HepG2 (cell line): ENCODE data around the gene MT4. TPM values are rescaled to one million over a fixed set of nuclear protein-coding genes. Genes with fewer than 3 reads are reported as not detected.

Experiments used
- ARNT2 ChIP-seq: sonication (generic); formaldehyde crosslinking; IDR thresholded peaks from 2 replicates; pipeline ENCODE4 v1.8.0; 2022; ENCODE audit warnings: mild to moderate bottlenecking, low read depth, missing genetic modification reagents, moderate library complexity
- ETV5 ChIP-seq: IDR thresholded peaks from 2 replicates; pipeline ENCODE4 v1.6.1; 2018; ENCODE audit warnings: missing biosample characterization, missing genetic modification reagents, inconsistent platforms, borderline replicate concordance
- HIVEP1 ChIP-seq: sonication (generic); formaldehyde crosslinking; IDR thresholded peaks from 2 replicates; pipeline ENCODE4 v1.4.0; 2020; ENCODE audit warnings: mild to moderate bottlenecking, missing genetic modification reagents
- JUN ChIP-seq: sonication (generic); formaldehyde crosslinking; IDR thresholded peaks from 2 replicates; pipeline ENCODE4 v1.4.0; 2020; ENCODE audit warnings: mild to moderate bottlenecking, missing genetic modification reagents
- KAT2B ChIP-seq: fragments of 150-350 bp; IDR thresholded peaks from 2 replicates; pipeline ENCODE4 v1.6.1; 2014; ENCODE audit warnings: low read depth, low read length, borderline replicate concordance
- KAT8 ChIP-seq: IDR thresholded peaks from 2 replicates; pipeline ENCODE4 v1.6.1; 2016; ENCODE audit warnings: missing genetic modification reagents, missing compliant biosample characterization
- MIER3 ChIP-seq: IDR thresholded peaks from 2 replicates; pipeline ENCODE4 v1.6.1; 2016; ENCODE audit warnings: missing compliant biosample characterization, borderline replicate concordance
- NFYB ChIP-seq: sonication (generic); formaldehyde crosslinking; IDR thresholded peaks from 2 replicates; pipeline ENCODE4 v1.4.0; 2020; ENCODE audit warnings: missing genetic modification reagents
- SMAD1 ChIP-seq: sonication (generic); formaldehyde crosslinking; IDR thresholded peaks from 2 replicates; pipeline ENCODE4 v1.4.0; 2020; ENCODE audit warnings: missing genetic modification reagents, low read depth, mild to moderate bottlenecking, borderline replicate concordance
- SP4 ChIP-seq: sonication (generic); formaldehyde crosslinking; IDR thresholded peaks from 2 replicates; pipeline ENCODE4 v1.8.1; 2023; ENCODE audit warnings: mild to moderate bottlenecking, missing genetic modification reagents
- SSRP1 ChIP-seq: IDR thresholded peaks from 2 replicates; pipeline ENCODE4 v1.6.1; 2016; ENCODE audit warnings: control low read depth
- TFAP4 ChIP-seq: sonication (generic); IDR thresholded peaks from 2 replicates; pipeline ENCODE4 v1.6.1; 2016; ENCODE audit warnings: low read depth, borderline replicate concordance
- YEATS2 ChIP-seq: sonication (generic); formaldehyde crosslinking; IDR thresholded peaks from 2 replicates; pipeline ENCODE4 v1.4.0; 2020; ENCODE audit warnings: missing genetic modification reagents, borderline replicate concordance
- ZNF180 ChIP-seq: sonication (generic); formaldehyde crosslinking; IDR thresholded peaks from 2 replicates; pipeline ENCODE4 v1.4.0; 2020; ENCODE audit warnings: low read depth, missing genetic modification reagents, borderline replicate concordance
- ZNF577 ChIP-seq: sonication (generic); formaldehyde crosslinking; IDR thresholded peaks from 2 replicates; pipeline ENCODE4 v1.4.0; 2020; ENCODE audit warnings: mild to moderate bottlenecking, low read depth, missing genetic modification reagents, borderline replicate concordance
- ZNF644 ChIP-seq: IDR thresholded peaks from 2 replicates; pipeline ENCODE4 v1.6.1; 2016; ENCODE audit warnings: low read depth
- ZNF878 ChIP-seq: sonication (generic); formaldehyde crosslinking; IDR thresholded peaks from 2 replicates; pipeline ENCODE4 v1.8.1; 2023; ENCODE audit warnings: mild to moderate bottlenecking, missing genetic modification reagents, moderate library complexity
- polyA plus RNA-seq, 8 experiments: library from polyadenylated mRNA; depleted of rRNA in 3 of 8; stranded (reverse) in 7 of 8; unstranded in 1 of 8; fragments of >200 nt; fragmentation: Illumina TruSeq in 4 of 8; extraction: Trizol in 4 of 8; gene quantifications; 2 replicates each; pipeline versions ENCODE4 v1.2.1 to v1.2.3, GENCODE V29; 2011 to 2016; ENCODE audit warnings: low read depth in 4 of 8, missing spikeins in 1 of 8, mixed read lengths in 1 of 8; ENCODE audit not compliant: insufficient read depth in 1 of 8
- total RNA-seq, 5 experiments: library from RNA; depleted of rRNA; stranded (reverse); fragments of >200 nt; fragmentation: Illumina TruSeq; extraction: Trizol; gene quantifications; 2 replicates each; pipeline ENCODE4 v1.2.3, GENCODE V29; 2016; ENCODE audit warnings: low read depth in 1 of 5
- TF ChIP-seq, protein P1 (sequence below): sonication (generic); formaldehyde crosslinking; IDR thresholded peaks from 2 replicates; pipeline ENCODE4 v1.9.0; 2021; ENCODE audit warnings: mild to moderate bottlenecking, missing genetic modification reagents

The MT4 gene
- total and polyA plus RNA-seq, 2 of the 13 experiments (the other 11 are each of a cell fraction or from before 2014, with no cell fraction given), result not detected

- peak; percentile 75; the same call in 1 of the 2 replicates for TF ChIP-seq YEATS2 (CRISPR knock-in tag)
- TF ChIP-seq NFYB (CRISPR knock-in tag), result peak; percentile 56
- peak; percentile 92; the same call in 1 of the 2 replicates for TF ChIP-seq ARNT2
- no peak for TF ChIP-seq KAT2B
- no peak for TF ChIP-seq SSRP1 (CRISPR knock-in tag)
- TF ChIP-seq, protein P1, sequence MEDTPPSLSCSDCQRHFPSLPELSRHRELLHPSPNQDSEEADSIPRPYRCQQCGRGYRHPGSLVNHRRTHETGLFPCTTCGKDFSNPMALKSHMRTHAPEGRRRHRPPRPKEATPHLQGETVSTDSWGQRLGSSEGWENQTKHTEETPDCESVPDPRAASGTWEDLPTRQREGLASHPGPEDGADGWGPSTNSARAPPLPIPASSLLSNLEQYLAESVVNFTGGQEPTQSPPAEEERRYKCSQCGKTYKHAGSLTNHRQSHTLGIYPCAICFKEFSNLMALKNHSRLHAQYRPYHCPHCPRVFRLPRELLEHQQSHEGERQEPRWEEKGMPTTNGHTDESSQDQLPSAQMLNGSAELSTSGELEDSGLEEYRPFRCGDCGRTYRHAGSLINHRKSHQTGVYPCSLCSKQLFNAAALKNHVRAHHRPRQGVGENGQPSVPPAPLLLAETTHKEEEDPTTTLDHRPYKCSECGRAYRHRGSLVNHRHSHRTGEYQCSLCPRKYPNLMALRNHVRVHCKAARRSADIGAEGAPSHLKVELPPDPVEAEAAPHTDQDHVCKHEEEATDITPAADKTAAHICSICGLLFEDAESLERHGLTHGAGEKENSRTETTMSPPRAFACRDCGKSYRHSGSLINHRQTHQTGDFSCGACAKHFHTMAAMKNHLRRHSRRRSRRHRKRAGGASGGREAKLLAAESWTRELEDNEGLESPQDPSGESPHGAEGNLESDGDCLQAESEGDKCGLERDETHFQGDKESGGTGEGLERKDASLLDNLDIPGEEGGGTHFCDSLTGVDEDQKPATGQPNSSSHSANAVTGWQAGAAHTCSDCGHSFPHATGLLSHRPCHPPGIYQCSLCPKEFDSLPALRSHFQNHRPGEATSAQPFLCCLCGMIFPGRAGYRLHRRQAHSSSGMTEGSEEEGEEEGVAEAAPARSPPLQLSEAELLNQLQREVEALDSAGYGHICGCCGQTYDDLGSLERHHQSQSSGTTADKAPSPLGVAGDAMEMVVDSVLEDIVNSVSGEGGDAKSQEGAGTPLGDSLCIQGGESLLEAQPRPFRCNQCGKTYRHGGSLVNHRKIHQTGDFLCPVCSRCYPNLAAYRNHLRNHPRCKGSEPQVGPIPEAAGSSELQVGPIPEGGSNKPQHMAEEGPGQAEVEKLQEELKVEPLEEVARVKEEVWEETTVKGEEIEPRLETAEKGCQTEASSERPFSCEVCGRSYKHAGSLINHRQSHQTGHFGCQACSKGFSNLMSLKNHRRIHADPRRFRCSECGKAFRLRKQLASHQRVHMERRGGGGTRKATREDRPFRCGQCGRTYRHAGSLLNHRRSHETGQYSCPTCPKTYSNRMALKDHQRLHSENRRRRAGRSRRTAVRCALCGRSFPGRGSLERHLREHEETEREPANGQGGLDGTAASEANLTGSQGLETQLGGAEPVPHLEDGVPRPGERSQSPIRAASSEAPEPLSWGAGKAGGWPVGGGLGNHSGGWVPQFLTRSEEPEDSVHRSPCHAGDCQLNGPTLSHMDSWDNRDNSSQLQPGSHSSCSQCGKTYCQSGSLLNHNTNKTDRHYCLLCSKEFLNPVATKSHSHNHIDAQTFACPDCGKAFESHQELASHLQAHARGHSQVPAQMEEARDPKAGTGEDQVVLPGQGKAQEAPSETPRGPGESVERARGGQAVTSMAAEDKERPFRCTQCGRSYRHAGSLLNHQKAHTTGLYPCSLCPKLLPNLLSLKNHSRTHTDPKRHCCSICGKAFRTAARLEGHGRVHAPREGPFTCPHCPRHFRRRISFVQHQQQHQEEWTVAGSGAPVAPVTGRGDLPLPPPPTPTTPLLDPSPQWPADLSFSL (CRISPR knock-in tag), result no peak
- no peak for TF ChIP-seq MIER3 (CRISPR knock-in tag)
- no peak for TF ChIP-seq ZNF577
- peak; percentile 91 for TF ChIP-seq HIVEP1 (CRISPR knock-in tag)
- peak; percentile 92 for TF ChIP-seq KAT8 (CRISPR knock-in tag)
- no peak for TF ChIP-seq TFAP4
- TF ChIP-seq JUN (CRISPR knock-in tag), result 0 out of 2 replicates have a peak, but pooled peaks have one; percentile 7
- TF ChIP-seq ZNF180 (CRISPR knock-in tag), result no peak
- TF ChIP-seq ZNF878, result no peak
- TF ChIP-seq SP4 (CRISPR knock-in tag), result peak; percentile 63; the same call in 1 of the 2 replicates
- peak; percentile 96 for TF ChIP-seq SMAD1 (CRISPR knock-in tag)
- TF ChIP-seq ETV5 (CRISPR knock-in tag), result peak; percentile 50; the same call in 1 of the 2 replicates
- no peak for TF ChIP-seq ZNF644 (CRISPR knock-in tag)
These were observed 45.2 kb upstream of the MT4 start, which contains the start of gene BBS2 (continued) for GRCh38 chr16:56519459-56520250.
